ENCODE data around the gene MEF2C.

MEF2C gene

DNA sequence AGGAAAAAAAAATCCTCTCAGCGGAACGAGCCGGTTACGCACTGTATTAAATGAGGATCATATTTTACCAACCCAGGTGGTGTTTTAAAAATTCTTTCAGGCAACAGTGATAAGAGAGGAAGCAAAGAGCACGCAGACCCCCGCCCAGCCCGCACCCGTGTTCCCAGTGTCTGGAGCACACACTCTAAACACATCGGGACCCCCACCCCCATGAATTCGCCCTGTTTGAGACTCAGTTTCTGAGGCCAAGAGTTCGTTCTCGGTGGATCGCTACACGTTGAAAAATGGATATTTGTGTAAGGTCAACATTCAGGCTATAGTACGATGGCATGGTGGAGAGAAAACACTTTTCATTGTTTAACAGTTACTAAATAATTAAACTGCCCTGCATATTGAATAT, 196.3 kb downstream of the MEF2C start:
- no peak for DNase-seq (ENCODE audit: low spot score)

DNA sequence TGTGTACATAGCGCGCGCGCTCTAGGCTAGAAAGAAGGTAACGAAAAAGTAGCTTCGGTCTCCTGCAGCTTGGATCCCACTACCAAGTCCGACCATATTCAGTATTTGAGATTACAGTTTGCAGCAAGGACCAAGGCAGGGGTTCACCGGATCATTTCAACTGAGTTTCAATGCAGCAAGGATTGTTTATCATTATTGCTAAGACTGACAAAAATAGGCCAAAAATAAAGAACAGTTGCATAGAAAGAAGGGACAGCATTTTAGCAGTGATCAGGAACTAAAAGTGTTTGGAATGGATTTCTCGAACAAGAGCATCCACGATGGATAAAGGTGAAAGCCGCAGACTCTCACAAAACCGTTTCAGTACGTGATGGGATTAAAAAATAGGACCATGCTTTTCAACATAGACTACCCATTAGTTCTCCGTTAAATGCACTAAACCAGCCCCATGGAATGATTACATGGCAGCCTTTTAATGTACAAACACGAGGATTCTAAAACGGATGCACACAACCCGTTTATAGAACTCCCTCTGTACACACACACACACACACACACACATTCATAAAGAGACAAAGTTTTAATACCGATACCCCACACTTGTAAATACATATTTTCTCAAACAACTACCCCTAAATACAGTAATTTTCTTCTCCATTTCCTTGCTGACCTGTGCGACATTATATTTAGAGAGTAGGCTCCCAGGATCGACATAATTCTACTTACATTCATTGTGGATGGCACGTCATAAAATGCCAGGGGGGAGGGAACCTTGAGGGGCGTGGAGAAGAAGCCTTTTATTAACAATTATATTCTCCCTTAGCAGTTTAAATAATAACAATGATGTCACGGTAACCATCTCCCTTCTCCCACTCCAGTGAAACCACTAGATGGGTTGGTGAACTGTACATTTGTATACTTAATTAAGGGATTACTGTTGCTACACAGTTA, 197.1 kb downstream of the MEF2C start:
- DNase-seq (ENCODE audit: low spot score): no peak

DNA sequence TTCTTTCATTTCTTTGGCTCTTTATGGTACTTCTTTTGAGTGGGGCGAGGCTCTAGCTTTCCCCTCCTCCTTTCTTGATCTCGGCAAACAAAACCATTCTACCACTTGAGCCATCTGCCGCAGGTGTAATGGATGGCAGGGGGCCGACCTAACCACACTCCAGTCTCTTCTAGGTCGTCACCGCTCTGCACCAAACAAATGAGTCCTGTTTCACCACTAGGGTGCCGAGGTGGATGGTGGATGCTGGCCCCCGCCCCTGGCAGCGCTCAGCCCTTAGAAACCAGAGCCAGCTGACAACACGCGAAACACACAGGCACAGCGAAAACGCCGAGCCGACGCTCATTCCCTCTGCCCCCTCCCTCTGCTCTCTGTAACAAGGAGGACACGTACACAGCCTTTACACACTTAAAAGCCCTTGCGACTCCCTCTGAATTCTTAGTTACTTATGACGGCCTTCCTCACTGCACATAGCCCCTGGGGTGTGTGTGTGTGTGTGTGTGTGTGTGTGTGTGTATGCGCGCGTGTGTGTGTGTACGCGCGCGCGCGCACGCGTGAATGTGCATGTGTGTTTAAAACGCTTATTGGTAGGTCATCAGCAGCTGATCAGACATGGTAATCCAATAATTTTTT, 199.4 kb downstream of the MEF2C start:
- peak; percentile 35 for DNase-seq (ENCODE audit: low spot score)

DNA sequence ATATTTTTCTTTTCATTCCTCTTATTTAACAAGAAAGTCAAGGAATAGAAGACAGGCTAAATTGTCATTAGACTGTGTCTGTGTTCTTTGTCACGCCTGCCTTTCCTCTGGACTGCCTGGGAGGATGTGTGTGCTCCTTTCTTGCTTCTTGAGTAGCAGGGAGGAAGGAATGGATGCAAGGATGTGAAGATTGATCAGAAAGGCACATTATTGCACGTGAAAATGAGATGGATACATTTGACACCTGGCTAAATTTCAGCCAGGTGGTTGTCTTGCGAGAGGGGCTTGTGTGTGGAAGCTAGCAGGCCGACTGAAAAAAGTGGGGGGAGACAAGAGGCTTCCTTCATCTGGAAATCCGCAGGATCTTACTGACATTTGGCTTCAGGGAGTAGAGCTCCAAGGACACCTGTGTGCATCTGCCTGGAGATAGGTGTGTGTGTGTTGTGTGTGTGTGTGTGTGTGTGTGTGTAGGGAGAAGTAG, 200.1 kb downstream of the MEF2C start:
- DNase-seq (ENCODE audit: low spot score): no peak

DNA sequence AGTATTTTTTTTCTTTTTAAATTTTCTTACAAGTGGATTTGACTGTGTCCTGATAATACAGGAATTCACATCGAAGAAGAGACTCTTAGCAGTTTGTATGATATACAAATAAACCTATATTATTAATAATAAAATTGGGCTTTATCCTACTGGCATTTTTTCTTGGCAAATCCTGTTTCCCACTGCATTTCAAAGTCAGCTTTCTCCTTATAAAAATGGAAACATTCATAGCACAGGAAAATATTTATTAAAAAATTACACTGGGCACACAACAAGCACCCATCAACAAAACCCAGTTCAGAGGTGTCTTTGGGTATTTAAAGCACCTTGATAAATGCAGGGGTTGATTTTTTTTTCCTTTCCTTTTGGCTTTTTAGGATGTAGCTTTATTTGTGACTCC, 200.9 kb downstream of the MEF2C start:
- DNase-seq (ENCODE audit: low spot score): no peak

DNA sequence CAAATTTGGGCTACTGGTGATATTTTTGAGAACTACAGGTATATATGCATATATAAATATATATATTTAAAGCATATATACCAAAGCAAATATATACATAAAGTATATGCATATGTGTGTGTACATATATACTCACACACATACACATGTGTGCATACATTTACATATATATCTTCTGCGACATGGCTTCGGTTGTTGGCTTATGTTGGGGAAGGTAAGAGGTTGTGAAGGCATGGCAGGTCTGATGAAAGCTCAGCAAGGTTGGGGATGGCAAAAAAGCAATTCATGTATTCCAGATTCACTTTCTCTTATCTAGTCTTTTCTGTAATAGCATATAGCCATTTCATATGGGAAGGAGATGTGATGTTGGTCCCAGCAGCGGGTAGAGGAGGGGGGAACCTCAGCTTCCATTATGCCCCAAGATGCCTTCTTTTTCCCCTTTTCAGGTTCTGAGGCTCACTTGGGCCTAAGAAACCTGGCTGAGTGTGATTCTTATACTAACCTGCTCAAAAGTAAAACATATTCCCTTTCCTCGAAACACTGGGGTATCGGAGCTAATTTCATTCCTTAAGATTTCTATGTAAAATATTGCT, 201.7 kb downstream of the MEF2C start:
- no peak for DNase-seq (ENCODE audit: low spot score)

DNA sequence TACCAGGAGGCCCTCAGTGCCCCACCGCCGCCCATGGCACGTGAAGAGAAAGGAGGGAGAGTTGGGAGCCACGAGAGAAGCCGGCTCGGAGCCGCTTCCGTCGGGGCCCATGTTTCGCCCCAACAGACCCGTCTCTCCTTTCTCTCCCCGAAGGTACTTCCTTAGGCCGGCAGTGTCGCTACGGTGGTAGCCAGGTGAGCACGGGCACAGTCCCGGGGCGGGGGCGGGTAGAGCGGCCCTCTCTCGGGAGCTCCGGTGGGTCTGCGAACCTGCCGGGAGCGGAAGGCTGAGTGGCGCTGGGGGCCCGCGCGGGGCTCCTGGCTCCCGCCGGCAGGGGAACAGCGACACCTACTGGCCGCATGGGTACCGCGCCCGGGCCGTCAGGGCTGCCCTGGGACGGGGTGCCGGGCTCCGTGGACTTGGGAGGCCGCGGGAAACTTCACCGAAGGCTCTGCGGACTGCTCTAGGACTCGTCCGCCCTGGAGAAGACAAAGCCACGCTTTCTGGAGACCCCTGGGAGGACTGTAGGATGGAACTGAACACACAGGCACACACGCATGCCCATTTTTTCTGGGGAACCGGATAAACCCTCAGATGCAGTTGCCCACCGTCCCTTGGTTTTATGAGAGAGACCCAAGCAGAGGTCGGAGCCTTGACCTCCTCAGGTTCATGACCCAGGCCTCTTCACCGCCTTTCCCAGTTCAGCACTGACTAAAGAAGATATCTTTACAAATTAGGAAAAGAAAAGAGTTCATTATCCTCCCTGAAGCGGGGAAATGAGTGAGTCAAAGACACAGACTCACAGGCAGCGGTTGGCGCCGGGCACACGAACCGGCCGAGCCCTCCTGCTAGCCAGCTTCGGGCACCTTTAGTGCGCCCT, 202.5 kb downstream of the MEF2C start:
- DNase-seq (ENCODE audit: low spot score): peak; percentile 82

DNA sequence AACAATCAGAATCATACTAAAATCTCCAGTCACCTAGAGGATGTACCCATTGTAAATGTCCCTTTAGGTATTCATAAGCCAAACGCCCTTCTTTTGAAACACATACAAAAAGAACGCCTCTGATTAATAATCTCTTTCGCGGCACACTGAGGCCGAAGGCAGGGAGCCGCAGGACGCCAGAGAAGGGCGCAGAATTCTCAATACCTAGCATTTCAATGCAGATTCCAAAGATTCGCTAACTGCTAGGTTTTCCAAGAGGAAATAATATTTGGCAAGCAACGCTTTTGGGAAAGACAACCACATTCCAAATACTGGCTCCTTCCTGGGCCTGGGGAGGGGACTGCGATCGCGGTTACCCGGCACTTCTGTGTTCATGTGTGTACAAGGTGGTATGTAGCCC, 203.3 kb downstream of the MEF2C start:
- no peak for DNase-seq (ENCODE audit: low spot score)

DNA sequence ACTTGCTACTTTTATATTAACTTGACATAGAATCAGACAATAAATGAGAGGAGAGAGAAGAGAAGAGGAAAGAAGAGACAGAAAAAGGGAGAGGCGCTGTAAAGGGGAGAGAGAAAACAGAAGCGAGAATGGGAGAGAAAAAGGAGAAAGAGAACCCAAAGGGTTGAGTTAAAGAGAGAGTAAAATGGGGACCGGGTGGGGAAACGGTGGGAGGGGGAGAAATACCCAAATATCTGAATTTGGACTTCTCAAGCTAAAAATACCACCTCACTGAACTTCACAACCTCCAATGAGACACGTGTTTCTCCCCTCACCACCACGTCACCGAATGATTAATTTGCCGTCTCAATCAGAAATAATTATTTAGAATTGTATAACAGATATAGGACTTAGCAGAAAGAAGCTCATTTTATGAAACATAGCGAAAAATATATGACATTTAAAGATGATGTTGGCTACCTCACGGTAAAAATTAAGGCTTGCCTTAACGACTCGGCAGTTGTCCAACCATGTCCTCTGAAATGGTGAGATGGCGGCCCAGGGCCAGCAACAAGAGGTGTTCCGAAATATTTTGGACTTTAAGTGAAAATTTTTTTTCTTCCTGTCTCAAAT, 204.1 kb downstream of the MEF2C start:
- DNase-seq (ENCODE audit: low spot score): no peak

DNA sequence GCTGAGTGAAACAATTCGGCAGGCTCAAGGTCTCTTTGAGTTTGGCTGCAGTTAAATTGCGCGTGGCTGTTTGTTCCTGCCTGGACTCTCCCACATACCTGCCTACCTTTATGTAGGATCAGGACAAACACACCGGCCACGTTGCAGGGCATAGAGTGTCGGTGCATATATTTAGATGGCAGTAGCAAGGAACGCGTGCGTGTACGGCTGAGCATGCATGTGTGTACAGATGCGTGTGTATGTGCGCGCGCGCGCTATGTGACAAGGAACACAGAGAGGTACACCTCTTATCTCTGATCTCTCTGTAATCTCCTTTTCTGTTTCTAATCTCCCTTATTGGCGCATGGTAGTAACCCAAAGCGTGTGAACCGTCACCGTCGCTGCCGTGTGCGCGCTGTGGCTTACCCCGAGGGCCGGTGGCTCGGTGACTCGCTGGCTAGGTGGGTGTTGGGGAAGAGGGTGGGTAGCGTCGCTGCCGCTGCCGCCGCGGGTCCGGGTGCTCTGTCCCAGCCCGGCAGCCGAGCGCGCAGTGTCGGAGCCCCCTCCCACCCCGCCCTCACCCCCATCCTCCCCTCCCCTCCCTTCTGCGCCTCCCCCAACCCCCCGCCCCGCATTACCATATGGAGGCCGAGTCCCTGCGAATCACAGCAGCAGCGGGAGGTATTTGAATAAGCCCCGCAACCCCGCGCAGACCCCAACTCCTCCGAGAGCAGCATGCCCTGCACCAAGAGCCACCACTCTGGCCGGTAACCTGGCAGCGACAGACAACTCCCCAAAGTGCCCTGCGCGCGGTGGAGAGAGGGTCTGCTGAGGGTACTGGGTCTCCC, 204.8 kb downstream of the MEF2C start:
- DNase-seq (ENCODE audit: low spot score): peak; percentile 35

DNA sequence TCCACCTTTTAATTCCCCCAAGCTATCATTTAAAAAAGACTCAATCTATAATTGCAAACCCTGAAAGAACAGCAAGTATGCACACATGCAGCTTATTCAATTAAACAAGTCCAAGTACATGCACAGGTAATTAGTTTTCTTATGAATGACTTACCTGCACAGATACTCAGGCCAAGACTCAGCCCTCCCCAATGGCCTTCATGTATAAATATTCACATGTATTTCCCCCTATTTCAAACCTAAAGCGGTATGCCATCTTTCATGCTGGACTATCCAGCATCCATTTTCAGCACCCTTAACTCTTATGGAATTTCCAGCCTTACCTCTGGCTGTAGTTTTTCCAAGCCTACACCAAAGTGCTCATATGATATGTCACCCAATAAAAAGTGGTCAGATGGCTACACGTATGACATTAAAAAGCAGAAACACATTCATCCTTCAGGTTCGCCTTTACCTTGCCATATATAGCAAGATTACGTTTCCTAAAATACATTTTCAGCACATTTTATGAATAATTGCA, 205.5 kb downstream of the MEF2C start:
- no peak for DNase-seq (ENCODE audit: low spot score)

DNA sequence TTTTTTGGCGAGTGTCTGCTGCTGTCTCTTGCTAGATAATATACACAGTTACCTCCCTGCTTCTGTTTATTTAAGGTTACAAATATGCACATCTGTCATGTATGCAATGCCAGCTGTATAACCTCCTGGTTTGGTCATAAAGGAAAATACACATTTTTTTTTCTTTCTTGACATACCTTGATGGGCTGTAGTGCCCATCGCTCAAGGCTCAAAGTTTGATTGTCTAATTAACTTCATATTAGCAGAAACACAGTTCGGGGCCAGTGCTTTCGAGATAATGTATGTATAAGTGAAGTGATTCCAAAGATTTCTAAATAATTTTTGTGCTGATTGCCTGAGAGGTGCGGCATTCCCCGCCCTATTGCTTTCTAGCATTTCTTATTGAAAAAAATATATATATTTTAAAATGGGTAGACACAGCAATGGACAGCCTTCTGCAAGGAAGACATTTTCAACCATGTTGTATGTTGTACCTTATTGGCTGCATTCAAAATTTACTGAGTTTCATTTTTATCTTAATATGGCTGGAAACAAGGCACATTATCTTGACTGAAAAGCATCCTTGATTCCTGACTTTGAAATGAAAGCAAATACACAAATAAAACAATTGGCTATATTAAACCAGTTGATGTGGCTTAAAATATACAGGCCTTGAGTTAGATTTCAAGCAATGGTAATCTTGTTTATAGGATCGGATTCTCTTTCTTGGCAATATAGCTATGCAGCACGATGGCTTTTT, 206.2 kb downstream of the MEF2C start:
- no peak for DNase-seq (ENCODE audit: low spot score)

DNA sequence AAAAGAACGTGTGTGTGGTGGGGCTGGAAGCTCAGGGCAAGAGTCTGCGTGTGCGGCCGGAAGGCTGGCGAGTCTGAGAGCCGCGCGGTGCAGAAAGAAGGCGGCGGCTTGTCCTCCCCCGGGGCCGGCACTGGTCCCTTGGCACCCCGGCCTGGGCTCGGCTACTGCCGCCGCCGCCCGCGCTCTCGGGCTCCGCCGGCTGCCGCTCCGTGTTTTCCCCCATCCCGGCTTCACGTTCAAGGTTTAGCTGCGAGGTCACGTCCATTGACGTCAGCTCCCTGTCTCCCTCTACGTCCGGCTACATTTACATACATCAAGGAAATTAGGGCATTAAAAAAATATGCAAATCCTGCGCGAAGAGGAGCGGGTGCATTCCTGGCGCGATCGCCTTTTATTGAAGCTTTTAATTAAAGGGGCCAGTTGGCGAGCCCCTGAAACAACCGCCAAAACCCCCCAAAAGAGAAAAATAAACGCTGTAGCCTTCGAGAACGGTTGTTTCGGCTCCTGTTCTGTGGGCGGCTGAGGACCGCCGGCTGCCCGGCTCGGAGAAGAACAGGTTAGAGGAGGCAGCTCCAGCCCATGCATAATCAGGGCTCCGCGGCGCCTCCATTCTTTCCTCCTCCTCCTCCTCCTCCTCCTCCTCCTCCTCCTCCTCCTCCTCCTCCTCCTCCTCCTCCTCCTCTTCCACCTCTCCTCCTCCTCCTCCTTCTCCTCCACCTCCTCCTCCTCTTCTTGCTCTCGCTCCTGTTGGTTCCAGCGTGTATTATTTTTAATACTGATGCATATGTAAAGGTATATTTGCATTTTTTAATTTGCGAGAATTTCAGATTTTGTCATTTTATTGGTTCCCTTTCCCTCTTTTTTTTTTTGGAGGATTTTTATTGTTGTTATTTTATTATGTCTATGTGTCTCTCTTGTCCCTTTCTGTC, 207.0 kb downstream of the MEF2C start:
- peak; percentile 64 for DNase-seq (ENCODE audit: low spot score)

DNA sequence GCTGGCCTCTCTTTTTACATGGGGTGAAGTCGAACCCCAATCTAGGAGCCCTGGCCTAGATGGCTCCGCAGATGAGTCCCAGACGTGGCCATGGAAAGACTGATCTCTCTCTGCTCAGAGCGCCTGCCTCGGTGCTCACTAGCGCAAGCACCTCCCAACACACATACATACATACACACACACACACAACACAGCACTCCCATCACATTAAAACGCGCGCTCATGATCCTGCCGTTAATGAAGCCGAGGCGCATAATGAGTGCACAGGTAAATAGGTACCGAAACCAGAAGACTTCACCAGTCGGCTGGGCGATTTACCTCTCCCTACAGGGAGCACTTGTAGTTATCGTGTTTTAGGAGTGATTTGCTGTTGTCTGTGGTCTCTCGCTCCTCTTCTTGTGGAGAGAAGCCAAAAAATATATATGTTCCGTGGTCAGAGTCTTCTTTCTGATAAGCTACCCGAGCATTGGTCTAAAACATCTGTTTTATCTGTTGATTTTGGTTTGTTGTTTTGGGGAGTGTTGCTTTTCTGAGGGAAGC, 207.7 kb downstream of the MEF2C start:
- DNase-seq (ENCODE audit: low spot score): no peak

DNA sequence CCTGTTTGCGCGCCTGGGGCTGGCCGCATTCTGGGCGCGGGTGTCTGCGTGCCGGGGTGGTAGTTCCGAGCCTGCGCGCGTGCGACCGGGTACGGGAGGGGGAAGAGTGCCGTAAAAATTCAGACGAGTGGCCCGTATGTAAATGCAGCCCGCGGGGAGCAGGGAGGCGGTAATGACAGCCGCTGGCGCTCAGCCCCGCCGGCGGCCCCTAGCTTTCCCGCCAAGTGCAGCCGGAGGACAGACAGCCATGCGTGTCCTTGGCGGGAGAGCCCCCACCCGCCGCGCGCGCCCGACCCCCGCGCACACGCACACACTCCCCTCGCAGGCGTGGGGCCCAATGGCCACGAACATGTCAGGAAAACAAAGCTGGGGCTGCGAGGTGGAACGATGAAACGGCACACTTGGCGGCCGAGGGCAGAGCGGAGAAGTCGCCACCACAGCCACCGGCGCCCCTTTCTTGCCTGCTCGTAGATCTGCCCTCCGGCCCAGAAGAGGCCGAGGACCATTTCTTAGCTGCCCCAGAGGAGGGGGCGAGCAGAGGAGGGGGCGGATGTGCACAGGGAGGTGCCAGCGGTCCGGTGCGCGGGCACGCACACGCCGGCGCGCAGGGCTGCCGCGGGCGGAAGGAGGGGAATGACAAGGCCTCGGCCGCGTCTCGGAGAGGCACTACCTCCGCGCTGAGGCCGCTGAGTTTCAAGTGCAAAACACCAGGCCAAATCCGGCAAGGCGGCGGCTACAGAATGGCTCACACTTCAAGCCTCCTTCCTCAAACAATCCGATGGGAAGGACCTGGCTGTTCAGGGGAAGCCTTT, 208.4 kb downstream of the MEF2C start:
- peak; percentile 46 for DNase-seq (ENCODE audit: low spot score)

DNA sequence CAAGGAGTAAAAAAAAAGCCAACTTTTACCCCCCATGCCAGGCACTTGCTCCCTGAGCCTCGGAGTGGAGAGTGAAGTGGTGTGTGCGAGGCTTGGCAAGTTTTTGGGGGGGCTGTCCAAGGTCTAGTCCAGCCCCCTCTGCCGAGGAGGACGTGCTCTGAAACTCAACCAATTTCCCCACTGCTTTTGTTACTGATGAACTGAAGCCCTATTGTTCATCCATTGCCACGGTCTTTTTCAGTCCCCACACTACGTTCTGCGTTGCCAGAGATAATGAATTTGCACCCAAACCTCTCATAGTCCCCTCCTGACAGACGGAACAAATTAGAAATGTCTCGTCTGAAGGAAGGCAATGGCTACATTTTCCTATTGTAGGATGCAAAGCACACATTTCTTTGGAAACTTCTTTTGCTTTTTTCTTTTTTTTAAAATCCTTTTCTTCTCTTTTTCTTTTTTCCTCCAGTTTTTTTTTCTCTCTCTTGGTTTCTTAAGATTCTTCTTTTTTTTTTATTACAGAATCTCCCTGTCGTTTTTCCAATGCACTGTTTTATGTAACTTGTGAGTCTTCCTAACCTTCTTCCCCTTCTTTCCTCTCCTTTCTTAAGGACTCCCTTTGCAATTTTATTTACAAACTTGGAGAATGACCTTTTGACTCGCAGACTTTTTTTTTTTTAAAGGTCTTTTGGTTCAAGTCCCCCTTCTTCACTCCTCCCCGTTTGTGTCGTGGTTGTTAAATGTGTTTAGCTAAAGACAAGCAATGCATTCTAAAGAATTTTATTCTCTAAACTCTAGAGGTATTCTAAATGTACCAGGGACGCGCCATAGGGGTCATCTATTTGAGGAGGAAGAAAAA, 209.5 kb downstream of the MEF2C start:
- no peak for DNase-seq (ENCODE audit: low spot score)

Data from iPS-NIHi11 (cell line).